ENCODE measurements around the gene PTPRK. TPM values are rescaled to one million over a fixed set of nuclear protein-coding genes. Genes with fewer than 3 reads are reported as not detected.

The PTPRK gene
- total RNA-seq, 1 experiment from 2014 or later = 53.8 TPM

DNA sequence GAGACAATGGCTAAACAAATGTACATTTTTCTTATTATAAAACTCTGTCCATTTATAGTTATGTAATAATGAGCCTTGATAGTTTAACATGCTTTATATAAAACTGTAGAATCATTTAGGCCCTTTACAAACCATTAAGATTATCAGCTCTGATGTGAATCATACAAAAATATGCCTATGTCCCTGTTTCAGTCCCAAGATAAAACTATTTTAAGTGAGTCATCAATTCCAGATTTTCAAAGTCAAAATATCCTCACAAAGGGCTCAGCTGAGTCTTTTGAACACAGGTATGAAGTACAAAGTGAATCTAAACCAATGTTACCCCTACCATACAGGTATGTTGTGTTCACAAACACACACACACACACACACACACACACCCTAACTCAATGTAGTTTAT, 88.0 kb downstream of the PTPRK start:
- Histone ChIP-seq H3K9me3 (ENCODE audit: low read length) (no peaks in the 10 kb centered on the region), H3K27ac (ENCODE audit: low read length) (no peak overlapping the region), H2AFZ (ENCODE audit: low read length) (no peak overlapping the region), H3K36me3 (ENCODE audit: low read depth, low read length) (no peaks in the 10 kb centered on the region), H3K9ac (ENCODE audit: low read length) (no peak overlapping the region), H3K9me2 (replicated peaks; ENCODE audit: low read length) (no peaks in the 10 kb centered on the region), H3K4me3 (ENCODE audit: low read length) (no peak overlapping the region), H4K20me1 (ENCODE audit: low read length) (no peaks in the 10 kb centered on the region), H3K27me3 (ENCODE audit: low read length) (no peaks in the 10 kb centered on the region), H3K4me1 (ENCODE audit: insufficient read depth, low read length) (peaks cover 7% of the 10 kb centered on the region; the same call in 1 of the 2 replicates), H3F3A (ENCODE audit: low read length, unreplicated experiment) (no peaks in the 10 kb centered on the region), H3K79me2 (ENCODE audit: low read length) (peaks cover 60% of the 10 kb centered on the region), H3K4me2 (ENCODE audit: low read length) (no peak overlapping the region)
- CTCF ChIA-PET = no interaction called here
- no TSS peak for BruUV-seq (replicated peaks)
- intact Hi-C loops (cut with micrococcal nuclease) = loop anchor here (5.0 kb wide), 1 partner anchor 85 kb away; no protein-coding TSS in a partner anchor
- TF ChIP-seq EZH2 (IDR thresholded peaks at IDR 0.05; ENCODE audit: low read length, unreplicated experiment) (no peak), EZH2phosphoT487 (IDR thresholded peaks at IDR 0.05; ENCODE audit: borderline replicate concordance, low read length) (no peak)
- TF ChIP-seq, protein P1, sequence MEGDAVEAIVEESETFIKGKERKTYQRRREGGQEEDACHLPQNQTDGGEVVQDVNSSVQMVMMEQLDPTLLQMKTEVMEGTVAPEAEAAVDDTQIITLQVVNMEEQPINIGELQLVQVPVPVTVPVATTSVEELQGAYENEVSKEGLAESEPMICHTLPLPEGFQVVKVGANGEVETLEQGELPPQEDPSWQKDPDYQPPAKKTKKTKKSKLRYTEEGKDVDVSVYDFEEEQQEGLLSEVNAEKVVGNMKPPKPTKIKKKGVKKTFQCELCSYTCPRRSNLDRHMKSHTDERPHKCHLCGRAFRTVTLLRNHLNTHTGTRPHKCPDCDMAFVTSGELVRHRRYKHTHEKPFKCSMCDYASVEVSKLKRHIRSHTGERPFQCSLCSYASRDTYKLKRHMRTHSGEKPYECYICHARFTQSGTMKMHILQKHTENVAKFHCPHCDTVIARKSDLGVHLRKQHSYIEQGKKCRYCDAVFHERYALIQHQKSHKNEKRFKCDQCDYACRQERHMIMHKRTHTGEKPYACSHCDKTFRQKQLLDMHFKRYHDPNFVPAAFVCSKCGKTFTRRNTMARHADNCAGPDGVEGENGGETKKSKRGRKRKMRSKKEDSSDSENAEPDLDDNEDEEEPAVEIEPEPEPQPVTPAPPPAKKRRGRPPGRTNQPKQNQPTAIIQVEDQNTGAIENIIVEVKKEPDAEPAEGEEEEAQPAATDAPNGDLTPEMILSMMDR (conservative IDR thresholded peaks at IDR 0.05; ENCODE audit: low read depth, low read length) = no peak
- ATAC-seq (peak; percentile 31; the same call in 1 of the 2 replicates), DNase-seq (peak; percentile 58)
- POLR2A ChIA-PET (ENCODE audit: unreplicated experiment) = interaction anchor here (0.7 kb wide), 1 partner anchor 10 kb away, joined by 4 read pairs; no protein-coding TSS in a partner anchor

GRCh38 chr6:128427139-128427538, 93.3 kb downstream of the PTPRK start:
- no peak for ATAC-seq
- POLR2A ChIA-PET (ENCODE audit: unreplicated experiment) = no interaction called here
- TF ChIP-seq EZH2phosphoT487 (IDR thresholded peaks at IDR 0.05; ENCODE audit: borderline replicate concordance, low read length) (no peak), EZH2 (IDR thresholded peaks at IDR 0.05; ENCODE audit: low read length, unreplicated experiment) (no peak)
- TF ChIP-seq, protein P1 (conservative IDR thresholded peaks at IDR 0.05; ENCODE audit: low read depth, low read length) = no peak
- Histone ChIP-seq H3K9me3 (ENCODE audit: low read length) (no peaks in the 10 kb centered on the region), H3K27me3 (ENCODE audit: low read length) (no peaks in the 10 kb centered on the region), H3K9ac (ENCODE audit: low read length) (no peak overlapping the region), H4K20me1 (ENCODE audit: low read length) (no peaks in the 10 kb centered on the region), H2AFZ (ENCODE audit: low read length) (no peak overlapping the region), H3K79me2 (ENCODE audit: low read length) (peaks cover 42% of the 10 kb centered on the region), H3K9me2 (replicated peaks; ENCODE audit: low read length) (no peaks in the 10 kb centered on the region), H3K4me3 (ENCODE audit: low read length) (no peak overlapping the region), H3K4me1 (ENCODE audit: insufficient read depth, low read length) (peaks cover 4% of the 10 kb centered on the region; the same call in 1 of the 2 replicates), H3F3A (ENCODE audit: low read length, unreplicated experiment) (no peaks in the 10 kb centered on the region), H3K4me2 (ENCODE audit: low read length) (no peak overlapping the region), H3K36me3 (ENCODE audit: low read depth, low read length) (no peaks in the 10 kb centered on the region), H3K27ac (ENCODE audit: low read length) (no peak overlapping the region)
- DNase-seq = no peak
- no TSS peak for BruUV-seq (replicated peaks)
- CTCF ChIA-PET = no interaction called here
- intact Hi-C loops (cut with micrococcal nuclease) = no loop called here

GRCh38 chr6:128425856-128426255, 94.5 kb downstream of the PTPRK start:
- H3K4me2 ChIP-seq (ENCODE audit: low read length) = no peak overlapping the region
- no peaks in the 10 kb centered on the region for H3K9me2 ChIP-seq (replicated peaks; ENCODE audit: low read length)
- no TSS peak for BruUV-seq (replicated peaks)
- POLR2A ChIA-PET (ENCODE audit: unreplicated experiment) = no interaction called here
- DNase-seq (no peak), ATAC-seq (no peak)
- CTCF ChIA-PET = no interaction called here
- peaks cover 30% of the 10 kb centered on the region for H3K79me2 ChIP-seq (ENCODE audit: low read length)
- no peak overlapping the region for H3K4me3 ChIP-seq (ENCODE audit: low read length)
- H3K9ac ChIP-seq (ENCODE audit: low read length) = no peak overlapping the region
- TF ChIP-seq, protein P1 (conservative IDR thresholded peaks at IDR 0.05; ENCODE audit: low read depth, low read length) = no peak
- TF ChIP-seq EZH2phosphoT487 (IDR thresholded peaks at IDR 0.05; ENCODE audit: borderline replicate concordance, low read length) = no peak
- H3F3A ChIP-seq (ENCODE audit: low read length, unreplicated experiment) = no peaks in the 10 kb centered on the region
- H3K4me1 ChIP-seq (ENCODE audit: insufficient read depth, low read length) = no peaks in the 10 kb centered on the region
- intact Hi-C loops (cut with micrococcal nuclease) = no loop called here
- no peak overlapping the region for H2AFZ ChIP-seq (ENCODE audit: low read length)
- H3K27ac ChIP-seq (ENCODE audit: low read length) = no peak overlapping the region
- H3K27me3 ChIP-seq (ENCODE audit: low read length) = no peaks in the 10 kb centered on the region
- no peaks in the 10 kb centered on the region for H4K20me1 ChIP-seq (ENCODE audit: low read length)
- no peaks in the 10 kb centered on the region for H3K9me3 ChIP-seq (ENCODE audit: low read length)
- H3K36me3 ChIP-seq (ENCODE audit: low read depth, low read length) = no peaks in the 10 kb centered on the region

Data from PC-3 (cell line).